AG10803 (cell line): ENCODE measurements around the gene SIGLEC11.
"Not testable (repeated sequence)": the region's sequence is repeated elsewhere in the genome, so short reads cannot be mapped to it uniquely, and the experiment has no call there.

Experiments used
- DNase-seq: peaks from one replicate; pipeline ENCODE4 v3.0.0; 2010; ENCODE audit warnings: low read depth
- H3K4me3 ChIP-seq: 2 replicates; pipeline ENCODE4 v1.5.1; 2011; ENCODE audit warnings: mild to moderate bottlenecking, low read length, control low read depth
- CTCF ChIP-seq: conservative IDR thresholded peaks from 2 replicates; pipeline ENCODE4 v1.5.1; 2011; ENCODE audit warnings: mild to moderate bottlenecking, low read length, control low read depth, inconsistent platforms

The SIGLEC11 gene

GRCh38 chr19:49929611-49930482 is 31.1 kb downstream of the SIGLEC11 start:
- peak; percentile 95 for DNase-seq
- TF ChIP-seq CTCF, result no peak
- peak overlapping the region; percentile 92 for H3K4me3 ChIP-seq

- TF ChIP-seq CTCF, result no peak
- DNase-seq, result peak; percentile 72
- peak within 1 kb of the TSS; percentile 92 for H3K4me3 ChIP-seq
Measured at GRCh38 chr19:49929121-49929610, 31.8 kb downstream of the SIGLEC11 start, which contains the start of the genes ATF5 and NUP62. Gene ATF5 (plus strand): TSS chr19:49929205. CDS start chr19:49930851, 1,646 bp downstream. Gene NUP62 (minus strand): TSS chr19:49929504. CDS start chr19:49909807, 19,697 bp downstream.

GRCh38 chr19:49927526-49928264 is 33.3 kb downstream of the SIGLEC11 start:
- DNase-seq, result no peak
- H3K4me3 ChIP-seq, result peak overlapping the region; percentile 12; the same call in 1 of the 2 replicates
- TF ChIP-seq CTCF, result no peak

DNA sequence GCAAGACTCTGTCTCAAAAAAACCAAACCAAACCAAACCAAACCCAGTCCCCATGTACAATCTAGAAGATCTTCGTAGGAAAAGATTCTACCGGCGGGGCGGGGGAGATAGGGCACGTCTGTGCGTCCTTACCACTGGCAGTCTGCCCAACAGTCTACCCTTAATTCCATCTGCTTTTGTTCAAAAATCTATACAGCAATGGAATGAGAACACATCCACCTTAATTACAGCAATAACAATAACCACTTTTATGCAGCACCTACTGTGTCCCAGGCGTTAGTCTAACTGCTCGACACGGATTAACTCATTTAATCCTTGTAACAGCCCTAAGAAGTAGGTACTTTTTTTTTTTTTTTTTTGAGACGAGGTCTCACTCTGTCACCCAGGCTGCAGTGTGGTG is 34.5 kb downstream of the SIGLEC11 start:
- no peak for TF ChIP-seq CTCF
- DNase-seq, result no peak
- H3K4me3 ChIP-seq, result no peak overlapping the region

DNA sequence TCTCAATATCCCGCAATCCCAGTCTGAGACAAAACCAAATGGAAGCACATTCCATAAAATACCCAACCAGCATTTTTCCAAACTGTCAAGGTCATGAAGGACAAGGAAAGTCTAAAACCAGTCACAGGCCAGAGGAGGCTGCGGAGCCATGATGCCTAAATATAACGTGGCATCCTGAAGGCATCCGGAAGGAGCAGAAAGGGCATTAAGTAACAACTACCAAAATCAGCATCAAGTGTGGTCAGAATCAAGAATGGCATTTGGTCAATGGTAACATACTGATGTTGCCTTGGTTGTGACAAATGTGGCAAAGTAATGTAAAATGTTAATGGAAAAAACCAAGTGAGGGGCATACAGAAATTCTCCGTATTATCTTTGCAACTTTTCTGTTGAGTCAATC is 35.5 kb downstream of the SIGLEC11 start:
- no peak for TF ChIP-seq CTCF
- no peak for DNase-seq
- no peak overlapping the region for H3K4me3 ChIP-seq

GRCh38 chr19:49924881-49925210 is 36.1 kb downstream of the SIGLEC11 start:
- H3K4me3 ChIP-seq, DNase-seq: not testable (repeated sequence)

DNA sequence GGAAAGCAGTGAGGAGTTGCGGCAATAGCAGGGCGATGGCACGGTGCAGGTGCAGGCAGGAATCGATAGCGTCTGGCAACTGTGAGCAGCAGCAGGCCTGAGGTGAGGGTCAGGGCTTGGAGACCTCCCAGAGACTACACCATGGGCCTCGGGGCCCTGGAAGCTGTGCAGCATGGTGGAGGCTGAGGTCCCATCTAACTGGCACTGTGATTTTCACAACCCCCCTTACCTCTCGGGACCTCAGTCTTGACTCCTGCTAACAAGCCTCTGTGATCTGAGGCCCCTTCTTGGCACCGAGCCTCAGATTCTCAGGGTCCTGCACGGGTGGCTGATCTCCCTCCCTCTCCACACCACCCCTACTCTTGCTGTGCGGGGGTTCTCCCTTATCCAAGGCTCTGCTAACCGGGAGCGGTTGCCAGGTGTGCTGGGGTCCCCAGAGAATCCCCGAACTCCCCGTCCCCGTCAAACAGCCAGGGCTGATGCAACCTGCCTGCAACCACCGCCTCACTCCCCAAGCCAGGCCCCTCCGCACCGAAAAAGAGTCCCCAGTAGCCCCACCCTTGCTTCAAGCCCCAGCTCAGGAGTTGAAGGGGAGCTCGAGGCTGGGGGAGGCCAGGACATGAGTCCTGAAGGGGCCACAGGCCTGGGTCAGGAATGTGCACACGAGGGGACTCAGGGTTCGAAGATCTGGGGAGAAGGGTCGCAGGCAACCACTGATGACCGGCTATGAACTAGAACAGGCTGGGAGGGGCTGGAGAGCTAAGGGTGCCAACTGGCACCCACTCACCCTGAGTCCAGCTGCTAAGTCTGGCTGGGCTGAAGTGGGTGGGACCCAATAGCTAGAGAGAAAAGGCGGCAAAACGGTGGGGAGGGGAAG is 36.7 kb downstream of the SIGLEC11 start:
- no peak overlapping the region for H3K4me3 ChIP-seq
- DNase-seq, result peak; percentile 41
- no peak for TF ChIP-seq CTCF
